GM12873 (cell line): Measurements from ENCODE around the gene SUN5.
A peak's percentile ranks its signal among the peaks of the same experiment; 100 is the strongest.

Experiments used
- CTCF ChIP-seq: IDR thresholded peaks from 2 replicates; pipeline ENCODE4 v1.5.1; 2012; ENCODE audit warnings: low read depth, mild to moderate bottlenecking, moderate library complexity, low read length, control low read depth; ENCODE audit not compliant: insufficient read depth; ENCODE audit errors: missing control alignments

The SUN5 gene

GRCh38 chr20:32945710-32946221 is 58.5 kb downstream of the SUN5 start:
- TF ChIP-seq CTCF: peak; percentile 53

GRCh38 chr20:32943490-32944052 is 60.7 kb downstream of the SUN5 start:
- TF ChIP-seq CTCF: no peak

GRCh38 chr20:32941155-32941885 is 62.9 kb downstream of the SUN5 start:
- TF ChIP-seq CTCF: no peak

- no peak for TF ChIP-seq CTCF
These were observed 69.7 kb downstream of the SUN5 start for GRCh38 chr20:32934580-32934979.
